Calu3 (cell line): Measurements from ENCODE around the gene OBI1. TPM values are rescaled to one million over a fixed set of nuclear protein-coding genes. Genes with fewer than 3 reads are reported as not detected.

Source experiments
- BruUV-seq: library from RNA; stranded (reverse); fragments of 400-500 nt; replicated peaks from 2 replicates; lab custom pipeline; 2021; lab: Mats Ljungman, UMichigan
- CTCF ChIA-PET: fragments of 300-600 bp; sonication (Branson Sonifier 250); formaldehyde crosslinking; loops from one replicate; lab custom pipeline; 2022; ENCODE audit warnings: antibody characterized with exemption; lab: Charles Lee
- DNase-seq: peaks from one replicate; pipeline ENCODE4 v3.0.0; 2022
- H3K27ac Mint-ChIP-seq: one replicate; pipeline ENCODE4 v1.8.0; 2022; ENCODE audit warnings: mixed read lengths; ENCODE audit not compliant: unreplicated experiment
- H3K27me3 Mint-ChIP-seq: one replicate; pipeline ENCODE4 v1.8.0; 2022; ENCODE audit warnings: mixed read lengths; ENCODE audit not compliant: unreplicated experiment
- H3K36me3 Mint-ChIP-seq: one replicate; pipeline ENCODE4 v1.8.0; 2022; ENCODE audit warnings: mild to moderate bottlenecking, moderate library complexity, mixed read lengths; ENCODE audit not compliant: insufficient read depth, unreplicated experiment
- H3K4me1 Mint-ChIP-seq: one replicate; pipeline ENCODE4 v1.8.0; 2022; ENCODE audit warnings: mild to moderate bottlenecking, low read depth, mixed read lengths; ENCODE audit not compliant: unreplicated experiment
- H3K4me3 Mint-ChIP-seq: one replicate; pipeline ENCODE4 v1.8.0; 2022; ENCODE audit warnings: mild to moderate bottlenecking, low read depth, moderate library complexity, mixed read lengths; ENCODE audit not compliant: unreplicated experiment
- H3K9me3 Mint-ChIP-seq: one replicate; pipeline ENCODE4 v1.8.0; 2022; ENCODE audit warnings: low read depth, mixed read lengths; ENCODE audit not compliant: unreplicated experiment
- CTCF ChIP-seq: fragments of 200-600 bp; IDR thresholded peaks from one replicate; pipeline ENCODE4 v1.8.0; 2022; ENCODE audit warnings: antibody characterized with exemption; ENCODE audit not compliant: unreplicated experiment
- intact Hi-C: fragments of 100-400 bp; cut with micrococcal nuclease; formaldehyde crosslinking; loops from one replicate; pipeline ENCODE4 v1.10.0; 2022; ENCODE audit not compliant: unreplicated experiment
- total RNA-seq: library from RNA; stranded (reverse); gene quantifications from 2 replicates; pipeline ENCODE4 v1.2.3, GENCODE V29; 2022

Gene OBI1
- total RNA-seq, 1 experiment from 2014 or later: 5.9 TPM

- CTCF ChIA-PET: interaction anchor here (0.6 kb wide), 1 partner anchor 320 kb away, joined by 5 read pairs; no protein-coding TSS in a partner anchor
- intact Hi-C loops: no loop called here
- Mint-ChIP-seq H3K9me3 (no peaks in the 10 kb centered on the region), H3K4me3 (no peak overlapping the region), H3K27ac (no peak overlapping the region), H3K27me3 (no peaks in the 10 kb centered on the region), H3K4me1 (peaks cover 7% of the 10 kb centered on the region), H3K36me3 (peaks cover 14% of the 10 kb centered on the region)
- no TSS peak for BruUV-seq
- DNase-seq: no peak
- TF ChIP-seq CTCF: no peak
Observed at GRCh38 chr13:78604782-78605611, 54.0 kb downstream of the OBI1 start.

GRCh38 chr13:78603240-78603957 lies 55.6 kb downstream of the OBI1 start, which contains the start of gene POU4F1:
POU4F1 (minus strand) TSS chr13:78603552; CDS start chr13:78603326, 226 bp downstream.
- intact Hi-C loops: no loop called here
- Mint-ChIP-seq H3K36me3 (peaks cover 14% of the 10 kb centered on the region), H3K27ac (no peak within 1 kb of the TSS), H3K4me3 (peak within 1 kb of the TSS; percentile 86), H3K27me3 (no peaks in the 10 kb centered on the region), H3K9me3 (no peaks in the 10 kb centered on the region), H3K4me1 (peaks cover 7% of the 10 kb centered on the region)
- DNase-seq: peak; percentile 74
- TF ChIP-seq CTCF: no peak
- CTCF ChIA-PET: interaction anchor here (0.8 kb wide), 1 partner anchor 375 kb away, joined by 5 read pairs; no protein-coding TSS in a partner anchor
- BruUV-seq: no TSS peak

GRCh38 chr13:78602561-78603239 lies 56.3 kb downstream of the OBI1 start:
- no peak for TF ChIP-seq CTCF
- Mint-ChIP-seq H3K4me3 (peak overlapping the region; percentile 86), H3K27me3 (no peaks in the 10 kb centered on the region), H3K36me3 (peaks cover 14% of the 10 kb centered on the region), H3K27ac (no peak overlapping the region), H3K9me3 (no peaks in the 10 kb centered on the region), H3K4me1 (peaks cover 7% of the 10 kb centered on the region)
- intact Hi-C loops: no loop called here
- no TSS peak for BruUV-seq
- CTCF ChIA-PET: interaction anchor here (0.8 kb wide), 1 partner anchor 376 kb away, joined by 5 read pairs; no protein-coding TSS in a partner anchor
- DNase-seq: no peak

- no peak overlapping the region for H3K27ac Mint-ChIP-seq
- no peak for TF ChIP-seq CTCF
- intact Hi-C loops: no loop called here
- H3K4me3 Mint-ChIP-seq: peak overlapping the region; percentile 86
- CTCF ChIA-PET: no interaction called here
- no peak for DNase-seq
- H3K27me3 Mint-ChIP-seq: no peaks in the 10 kb centered on the region
- H3K9me3 Mint-ChIP-seq: no peaks in the 10 kb centered on the region
- BruUV-seq: no TSS peak
- H3K4me1 Mint-ChIP-seq: peaks cover 7% of the 10 kb centered on the region
- H3K36me3 Mint-ChIP-seq: peaks cover 14% of the 10 kb centered on the region
Observed at GRCh38 chr13:78601874-78602560, 56.9 kb downstream of the OBI1 start.
